ENCODE results near the gene TNIK.

Gene TNIK

GRCh38 chr3:171503817-171504216 lies 43.6 kb upstream of the TNIK start:
- DNase-seq (ENCODE audit: low spot score), result no peak
- no peak for TF ChIP-seq CTCF (conservative IDR thresholded peaks at IDR 0.05; ENCODE audit: low read depth)
- POLR2A ChIA-PET (ENCODE audit: low non-redundant PET), result no interaction called here
- H3K27ac ChIP-seq, result no peak overlapping the region
- CTCF ChIA-PET, result no interaction called here

- TF ChIP-seq CTCF (conservative IDR thresholded peaks at IDR 0.05; ENCODE audit: low read depth), result no peak
- no peak for DNase-seq (ENCODE audit: low spot score)
- POLR2A ChIA-PET (ENCODE audit: low non-redundant PET), result interaction anchor here (0.7 kb wide), 1 partner anchor 20 kb away, joined by 6 read pairs; no protein-coding TSS in a partner anchor
- CTCF ChIA-PET, result no interaction called here
- no peak overlapping the region for H3K27ac ChIP-seq
Measured at GRCh38 chr3:171498921-171499320, 38.7 kb upstream of the TNIK start.

GRCh38 chr3:171497468-171497867 lies 37.3 kb upstream of the TNIK start:
- ChIA-PET POLR2A (ENCODE audit: low non-redundant PET) (no interaction called here), CTCF (no interaction called here)
- H3K27ac ChIP-seq, result no peak overlapping the region
- no peak for DNase-seq (ENCODE audit: low spot score)
- TF ChIP-seq CTCF (conservative IDR thresholded peaks at IDR 0.05; ENCODE audit: low read depth), result no peak

GRCh38 chr3:171495413-171495812 lies 35.2 kb upstream of the TNIK start:
- CTCF ChIA-PET, result no interaction called here

GRCh38 chr3:171494457-171495109 lies 34.4 kb upstream of the TNIK start:
- ChIA-PET POLR2A (ENCODE audit: low non-redundant PET) (no interaction called here), CTCF (no interaction called here)
- no peak for DNase-seq (ENCODE audit: low spot score)
- no peak overlapping the region for H3K27ac ChIP-seq
- no peak for TF ChIP-seq CTCF (conservative IDR thresholded peaks at IDR 0.05; ENCODE audit: low read depth)

More at GRCh38 chr3:171495413-171495812, 35.2 kb upstream of the TNIK start:
- no peak for DNase-seq (ENCODE audit: low spot score)
- POLR2A ChIA-PET (ENCODE audit: low non-redundant PET), result no interaction called here
- no peak overlapping the region for H3K27ac ChIP-seq
- TF ChIP-seq CTCF (conservative IDR thresholded peaks at IDR 0.05; ENCODE audit: low read depth), result no peak

GRCh38 chr3:171491361-171491760 lies 31.2 kb upstream of the TNIK start:
- no peak for TF ChIP-seq CTCF (conservative IDR thresholded peaks at IDR 0.05; ENCODE audit: low read depth)
- CTCF ChIA-PET, result interaction anchor here (1.3 kb wide), 1 partner anchor 30 kb away, joined by 4 read pairs; no protein-coding TSS in a partner anchor
- POLR2A ChIA-PET (ENCODE audit: low non-redundant PET), result no interaction called here
- H3K27ac ChIP-seq, result no peak overlapping the region
- DNase-seq (ENCODE audit: low spot score), result no peak

Measured in RWPE1 (cell line).